CD4-positive, alpha-beta T cell treated with Interleukin-4 for 4 hours (primary cell): ENCODE data around the gene NFIX.

Experiments
- DNase-seq: peaks from one replicate; pipeline ENCODE4 v3.0.0-alpha.2; 2020

NFIX gene

DNA sequence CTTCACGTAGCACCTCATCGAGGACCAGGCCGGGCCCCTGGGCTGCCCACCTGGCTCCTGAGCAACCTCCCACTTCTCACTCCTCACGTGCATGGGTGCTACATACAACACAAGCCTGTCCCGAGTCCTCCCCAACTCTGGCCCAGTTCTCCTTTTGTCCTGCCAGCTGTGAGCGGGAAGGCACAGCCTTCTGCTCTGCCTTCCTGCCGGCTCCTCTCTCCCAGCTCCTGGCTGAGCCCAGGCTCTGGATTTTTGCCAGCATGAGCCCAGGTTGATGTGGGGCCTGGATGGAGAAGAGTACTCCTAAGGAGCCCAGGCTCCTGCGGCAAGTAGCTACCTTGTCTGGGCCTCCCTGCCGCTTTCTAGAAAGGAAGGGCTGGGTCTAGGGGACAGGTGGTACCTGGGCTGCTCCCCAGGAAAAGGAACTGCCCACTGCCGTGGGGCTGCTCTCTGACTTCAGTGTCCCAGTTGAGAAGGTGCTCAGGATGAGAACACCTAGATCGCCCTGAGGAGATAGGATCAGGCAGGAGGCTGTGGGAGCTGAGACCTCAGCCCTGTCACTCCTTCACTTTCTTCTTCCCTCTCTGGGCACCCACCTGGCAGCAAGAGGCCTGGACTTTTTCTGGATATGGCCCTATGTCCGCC lies 83.7 kb downstream of the NFIX start:
- DNase-seq = no peak

DNA sequence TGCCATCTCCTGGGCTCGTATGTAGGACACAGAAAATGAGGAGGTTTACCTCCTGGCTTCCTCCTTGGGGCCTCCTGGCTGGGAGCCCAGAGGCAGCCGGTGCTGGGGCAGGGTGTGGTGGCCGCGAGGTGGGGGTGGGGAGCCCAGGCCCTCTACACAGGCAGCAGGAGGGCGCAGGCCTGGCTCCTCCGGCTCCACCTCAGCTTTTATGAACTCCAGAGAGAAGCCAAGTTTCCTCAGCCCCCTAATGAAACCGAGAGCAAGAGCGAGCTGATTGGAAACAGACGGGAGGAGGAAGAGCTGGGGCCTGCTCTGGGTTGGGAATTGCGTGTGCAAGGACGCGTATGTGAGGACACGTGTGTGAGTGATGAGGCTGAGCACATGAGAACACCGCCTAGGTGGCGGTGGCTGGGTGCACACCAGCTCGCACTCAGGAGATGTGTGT lies 84.3 kb downstream of the NFIX start:
- no peak for DNase-seq

DNA sequence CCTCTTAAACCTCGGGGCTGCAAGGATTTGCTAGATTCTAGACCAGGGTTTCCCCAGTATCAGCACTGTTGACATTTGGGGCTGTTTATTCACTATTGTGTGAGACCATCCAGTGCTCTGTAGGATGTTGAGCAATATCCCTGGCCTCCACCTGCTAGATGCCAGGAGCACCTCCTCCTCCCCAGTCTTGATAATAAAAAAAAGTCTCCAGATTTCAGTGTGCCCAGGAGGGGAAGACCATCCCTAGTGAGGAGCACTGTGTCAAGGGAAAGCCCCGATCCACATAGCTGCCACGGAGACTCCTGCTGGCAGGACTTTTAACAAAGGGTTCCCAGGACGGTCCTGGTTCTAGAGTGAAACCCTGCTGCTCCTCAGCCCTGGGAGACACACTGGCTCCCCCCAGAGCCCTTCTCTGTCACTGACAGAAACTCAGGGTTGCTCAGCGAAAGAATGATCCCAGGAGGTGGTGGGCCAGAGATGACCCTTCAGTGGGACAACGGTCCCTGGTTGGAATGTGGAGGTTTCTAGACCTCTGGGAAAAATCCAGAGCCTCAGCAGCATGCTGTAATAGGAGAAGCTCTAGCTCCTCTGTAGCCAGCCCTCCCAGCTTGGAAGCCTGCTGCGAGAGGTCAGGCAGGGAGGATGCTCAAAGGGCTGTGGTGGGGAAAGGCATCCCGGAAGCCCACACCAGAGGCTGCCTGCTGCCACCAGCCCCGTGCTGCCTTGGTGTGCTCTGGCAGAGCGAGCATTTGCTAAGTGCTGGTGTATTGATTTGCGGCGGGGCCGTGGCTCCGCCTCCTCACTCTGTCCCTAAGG lies 87.1 kb downstream of the NFIX start:
- DNase-seq = no peak

DNA sequence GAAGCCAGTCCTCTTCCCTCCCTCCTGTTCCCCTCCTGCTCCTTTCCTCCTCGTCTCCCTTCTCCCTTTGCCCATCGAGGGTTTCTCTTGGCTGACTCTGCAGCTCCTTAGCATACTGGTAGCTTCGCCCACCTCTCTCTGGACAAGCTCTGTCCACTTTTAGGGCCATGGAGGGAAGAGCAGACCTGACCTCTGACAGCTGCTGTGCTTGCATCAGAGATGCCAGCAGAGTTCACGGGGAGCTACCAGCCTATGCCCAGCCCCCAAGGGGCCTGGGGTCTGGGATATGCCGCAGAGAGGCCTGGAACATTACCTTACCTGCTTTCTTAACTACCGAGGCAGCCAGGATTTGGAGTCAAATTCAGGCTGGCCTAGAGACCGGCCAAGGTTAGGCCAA lies 87.7 kb downstream of the NFIX start:
- no peak for DNase-seq

DNA sequence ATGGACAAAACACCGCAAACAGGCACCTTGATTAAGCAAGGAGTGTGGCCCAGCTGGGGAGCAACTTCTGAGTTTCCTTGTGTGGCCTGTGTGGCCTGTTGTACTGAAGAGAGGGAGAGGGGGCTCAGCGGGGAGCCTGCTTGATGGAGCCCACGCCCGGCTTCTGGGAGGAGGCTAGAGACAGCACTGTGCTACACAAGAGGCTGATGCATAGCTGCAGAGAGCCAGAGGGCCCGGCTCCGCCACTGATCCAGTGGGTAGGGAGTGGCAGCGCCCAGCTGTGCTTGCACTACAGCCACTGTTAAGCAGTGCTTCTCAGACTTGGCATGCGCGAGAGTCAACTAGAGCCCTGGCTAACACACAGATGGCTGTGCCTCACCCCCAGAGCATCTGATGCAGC lies 88.4 kb downstream of the NFIX start:
- DNase-seq = no peak

DNA sequence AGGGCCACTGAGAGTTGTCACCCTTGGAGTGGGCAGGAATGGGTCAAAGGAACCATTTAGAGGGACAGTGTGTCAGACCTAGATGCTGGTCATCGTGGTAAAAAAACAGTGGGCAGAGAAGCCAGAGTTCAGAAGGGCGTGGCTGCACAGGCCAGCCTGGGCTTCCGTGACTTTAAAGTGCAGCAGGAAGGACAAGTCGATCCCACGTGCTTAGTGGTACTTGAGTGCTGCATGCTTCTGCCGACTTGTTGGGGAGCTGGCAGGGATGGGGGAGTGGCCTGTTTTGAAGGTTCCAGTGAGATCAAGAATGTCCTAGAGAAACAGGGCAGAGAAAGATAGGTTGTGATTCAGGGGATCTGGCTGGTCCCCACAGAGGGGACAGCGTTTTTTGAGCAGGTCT lies 90.4 kb downstream of the NFIX start:
- DNase-seq = no peak

DNA sequence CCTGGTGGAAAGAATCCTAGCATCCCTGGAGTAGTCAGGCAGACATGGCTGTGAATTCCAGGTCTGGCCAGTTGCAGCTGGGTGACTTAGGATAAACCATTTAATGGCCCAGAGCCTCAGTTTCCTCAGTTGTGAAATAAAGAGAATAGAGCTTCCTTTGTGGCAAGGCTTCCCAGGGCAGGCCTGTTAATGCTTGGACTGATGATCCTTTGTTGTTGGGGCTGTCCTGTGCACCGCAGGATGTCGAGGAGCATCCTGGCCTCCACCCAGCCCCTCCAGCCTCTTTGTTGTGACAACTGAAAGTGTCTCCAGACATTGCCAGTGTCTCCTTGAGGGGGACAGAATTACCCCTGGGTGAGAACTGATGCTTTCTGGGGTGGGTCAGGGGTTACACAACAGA lies 91.1 kb downstream of the NFIX start:
- no peak for DNase-seq

DNA sequence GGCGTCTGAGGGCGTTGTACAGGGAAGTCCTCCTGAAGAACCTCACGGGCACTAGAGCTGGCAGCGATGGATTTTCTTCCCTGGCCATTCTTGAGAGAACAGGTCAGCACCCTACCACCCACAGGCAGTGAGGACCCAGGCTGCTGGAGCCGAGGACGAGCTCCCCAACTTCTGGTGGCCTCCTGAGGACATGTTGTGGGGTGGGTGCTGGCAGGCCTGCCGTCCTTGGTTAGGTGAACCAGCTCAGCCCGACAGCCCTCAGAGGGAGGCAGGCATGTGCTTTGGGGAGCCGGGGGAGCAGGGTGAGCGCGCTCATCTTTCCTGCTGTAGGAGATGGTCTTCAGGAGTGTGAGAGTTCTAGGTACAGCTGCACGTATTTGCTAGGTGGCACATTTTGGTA lies 92.0 kb downstream of the NFIX start:
- DNase-seq = no peak

DNA sequence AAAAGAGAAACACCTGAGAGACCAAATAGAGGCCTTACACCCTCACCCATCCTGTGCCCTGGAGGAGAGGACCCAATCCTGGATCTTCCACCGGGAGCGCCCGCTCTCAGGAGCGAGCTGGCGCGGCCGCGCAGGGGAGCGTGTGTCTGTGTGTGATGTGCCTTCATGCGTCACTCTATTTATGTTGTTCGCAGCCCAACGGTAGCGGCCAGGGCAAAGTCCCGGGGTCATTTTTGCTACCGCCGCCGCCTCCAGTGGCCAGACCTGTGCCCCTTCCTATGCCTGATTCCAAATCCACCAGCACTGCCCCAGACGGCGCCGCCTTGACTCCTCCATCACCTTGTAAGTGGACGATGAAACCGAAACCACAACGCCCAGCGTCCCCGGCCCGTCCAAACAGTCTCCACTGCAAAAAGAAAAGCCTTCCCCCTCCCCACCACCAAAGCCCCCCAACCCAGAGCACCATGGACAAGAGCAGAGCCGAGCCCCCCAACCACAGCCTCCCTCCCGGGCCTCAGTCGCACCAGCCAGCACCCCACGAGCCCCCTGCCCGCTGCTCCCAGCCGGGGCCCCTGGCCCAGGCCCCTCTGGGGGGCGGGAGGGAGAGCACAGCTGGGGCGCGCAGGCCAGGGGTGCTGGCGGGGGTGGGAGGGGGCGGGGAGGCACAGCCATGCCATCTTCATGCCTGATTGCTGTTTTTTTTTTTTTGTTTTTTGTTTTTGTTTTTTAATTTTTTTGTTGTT lies 92.7 kb downstream of the NFIX start:
- no peak for DNase-seq

DNA sequence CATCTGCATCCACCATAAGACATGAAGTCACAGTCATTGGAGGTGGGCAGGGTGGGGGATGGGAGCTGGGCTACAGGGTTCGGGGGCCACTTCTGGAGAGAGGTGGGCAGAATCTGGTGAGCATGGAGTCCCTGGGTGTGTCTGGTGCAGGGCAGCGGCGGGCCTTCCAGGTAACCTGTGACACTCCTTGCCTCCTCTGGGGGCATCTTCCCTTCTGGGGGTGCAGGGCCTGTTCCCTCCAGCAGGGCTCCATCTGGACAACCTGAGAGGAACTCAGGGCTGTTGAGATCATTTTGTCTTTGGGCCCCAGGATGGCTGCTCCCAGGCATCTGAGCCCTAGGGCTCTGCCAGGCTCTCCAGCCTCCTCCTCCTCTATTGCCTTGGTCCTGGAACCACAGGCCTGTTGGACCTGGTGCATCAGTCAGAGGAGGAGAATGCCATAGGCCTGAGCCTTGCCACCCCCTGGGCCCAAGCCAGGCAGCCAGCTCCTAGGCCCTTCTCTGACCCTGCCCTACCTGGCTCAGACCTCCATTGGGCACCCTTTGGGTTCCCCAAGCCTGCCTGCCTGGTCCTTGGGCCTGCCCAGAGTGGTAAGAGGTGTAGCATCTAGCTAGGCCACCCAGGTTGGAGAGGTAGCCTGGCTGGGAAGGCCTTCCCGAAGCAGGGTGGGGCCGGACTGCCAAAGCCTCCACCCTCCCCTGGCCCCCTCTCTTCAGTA lies 94.0 kb downstream of the NFIX start:
- DNase-seq = no peak

DNA sequence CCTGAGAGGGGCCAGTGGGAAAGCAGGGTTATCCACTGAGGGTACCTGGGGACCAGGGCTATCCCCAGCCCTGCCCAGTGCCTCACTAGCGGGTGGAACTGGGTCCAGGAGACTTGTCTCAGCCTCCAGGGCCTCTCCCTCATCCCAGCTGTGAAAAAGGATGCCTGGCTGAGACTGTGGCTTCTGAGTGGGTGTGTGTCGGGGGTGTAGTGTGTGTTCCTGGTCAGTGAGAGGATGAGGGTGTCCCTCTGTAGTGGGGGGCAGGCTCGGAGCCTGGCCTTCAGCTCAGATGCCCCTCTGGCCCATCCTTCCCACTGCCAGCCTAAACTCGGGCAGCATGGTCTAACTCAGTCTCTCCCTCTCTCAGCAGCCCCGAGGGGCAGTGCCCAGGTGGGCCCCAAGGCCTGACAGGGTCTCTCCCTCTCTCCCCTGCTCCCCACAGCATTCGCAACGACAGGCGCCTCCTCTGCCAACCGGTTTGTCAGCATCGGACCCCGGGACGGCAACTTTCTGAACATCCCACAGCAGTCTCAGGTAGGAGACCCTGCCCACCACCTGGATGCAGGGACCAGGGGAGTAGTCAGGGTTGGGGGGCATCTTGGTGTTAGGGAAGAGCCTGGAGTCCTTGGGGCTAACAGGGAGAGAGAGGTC lies 94.7 kb downstream of the NFIX start:
- no peak for DNase-seq

DNA sequence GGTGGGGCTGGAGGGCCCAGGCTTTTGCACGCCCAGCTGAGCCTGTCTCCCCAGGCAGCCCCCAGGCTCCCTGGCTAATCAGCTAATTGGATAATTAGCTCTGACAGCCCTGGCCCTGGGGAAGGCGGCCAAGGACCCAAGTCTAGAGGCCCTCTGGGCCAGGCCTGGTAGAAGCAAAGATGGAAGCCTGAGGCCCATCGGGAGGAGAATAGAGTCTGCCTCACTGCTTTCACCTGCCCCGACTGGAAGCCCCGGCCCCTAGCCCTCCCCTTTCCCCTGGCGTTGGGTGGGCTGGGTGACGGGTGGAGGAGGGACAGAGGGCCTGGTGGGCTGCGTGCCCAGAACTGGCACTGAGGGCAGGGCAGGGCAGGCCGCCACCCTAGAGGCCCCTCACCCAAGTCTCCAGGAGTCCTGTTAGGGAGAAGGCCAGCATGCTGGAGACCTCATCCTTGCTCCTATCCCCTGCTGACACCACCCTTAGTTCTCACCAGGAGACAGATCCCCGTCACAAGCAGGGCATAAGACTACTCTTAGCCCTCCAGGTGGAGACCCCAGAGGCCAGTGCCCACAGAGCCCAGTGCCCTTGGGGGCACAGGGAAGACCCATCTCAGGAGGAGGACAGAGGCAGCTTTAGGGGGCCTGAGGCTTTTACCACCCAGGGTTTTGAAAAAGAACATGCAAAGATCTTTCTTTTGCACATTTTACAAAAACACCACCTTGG lies 95.4 kb downstream of the NFIX start:
- DNase-seq = no peak

DNA sequence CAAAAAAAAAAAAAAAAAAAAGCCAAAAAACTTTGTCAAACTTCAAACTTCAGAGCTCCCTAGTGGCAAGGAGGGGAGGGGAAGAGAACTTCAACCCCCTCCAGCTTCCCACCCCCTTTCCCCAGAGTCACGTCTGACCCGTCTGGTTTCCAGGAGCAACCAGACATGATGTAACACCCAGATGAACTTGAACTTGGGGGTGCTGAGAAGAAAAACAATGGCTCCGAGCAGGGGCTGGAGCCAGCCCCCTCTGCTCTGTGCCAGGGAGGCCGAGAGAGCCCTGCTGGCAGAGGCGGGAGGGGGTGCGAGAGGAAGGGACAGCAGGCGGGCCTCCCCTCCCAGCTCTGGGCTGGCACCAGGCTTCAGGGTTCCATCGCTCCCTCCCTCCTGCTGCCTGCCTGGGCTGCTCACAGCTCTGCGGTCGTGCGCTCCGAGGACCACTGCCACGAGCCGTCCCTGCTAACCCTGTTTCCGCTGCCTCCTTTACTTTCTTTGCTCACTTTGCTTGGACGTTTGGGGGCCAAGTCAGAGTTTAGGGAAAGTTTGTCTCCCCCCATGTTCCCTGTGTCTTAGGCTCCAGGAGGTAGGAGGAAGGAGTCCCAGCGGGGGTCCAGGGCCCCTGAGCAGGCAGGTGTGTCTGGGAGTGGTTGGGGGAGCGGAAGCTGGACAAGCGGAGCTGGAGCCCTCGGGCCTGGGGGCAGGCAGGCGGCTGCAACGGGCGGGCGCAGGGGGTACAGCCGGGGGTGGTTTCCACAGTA lies 96.3 kb downstream of the NFIX start:
- DNase-seq = no peak

DNA sequence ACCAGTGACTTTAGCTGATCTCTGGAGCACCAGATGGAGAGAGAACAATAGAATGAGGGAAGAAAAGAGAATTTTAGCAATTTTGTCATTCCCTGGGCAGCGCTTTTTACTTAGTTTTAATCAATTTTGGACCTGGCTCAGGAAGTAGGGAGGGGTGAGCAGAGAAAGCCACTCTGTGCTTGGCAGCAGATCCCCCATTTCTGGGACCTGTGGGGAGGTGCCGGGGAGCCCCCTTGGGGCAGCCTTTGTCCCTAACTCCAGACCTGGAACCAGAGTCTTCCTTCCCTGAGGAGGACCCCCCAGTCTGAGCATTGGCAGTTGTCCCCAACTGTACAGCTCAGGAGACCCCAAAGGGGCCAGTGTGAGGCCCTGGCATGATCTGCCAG lies 96.9 kb downstream of the NFIX start:
- DNase-seq = no peak

DNA sequence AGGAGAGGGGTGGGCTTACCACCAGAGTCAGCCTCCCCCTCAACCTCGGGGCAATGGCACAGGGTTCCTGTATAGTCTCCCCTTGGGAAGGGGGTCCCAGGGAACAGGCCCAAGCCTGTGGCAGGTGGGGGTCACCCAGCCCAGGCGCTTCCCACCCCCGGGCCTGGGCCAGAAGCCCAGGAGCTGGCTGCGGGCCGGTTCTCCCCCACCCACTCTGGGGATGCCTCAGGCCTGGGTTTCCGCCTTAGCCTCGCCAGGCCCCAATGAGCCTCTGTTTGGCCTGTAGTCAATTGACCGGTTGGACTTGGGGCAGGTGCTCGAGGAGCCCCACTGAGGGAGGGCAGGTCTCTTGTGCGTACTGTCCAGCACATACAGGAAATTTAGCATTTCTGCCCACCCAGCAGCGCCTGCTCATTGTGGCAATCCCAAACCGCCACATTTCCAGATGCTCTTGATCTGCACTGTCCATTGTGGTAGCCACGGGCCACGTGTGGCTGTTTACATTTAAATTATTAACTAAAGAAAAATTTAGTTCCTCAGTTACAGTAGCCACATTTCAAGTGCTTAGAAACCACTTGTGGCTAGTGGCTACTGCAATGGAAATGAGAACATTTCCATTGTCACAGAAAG lies 97.4 kb downstream of the NFIX start:
- no peak for DNase-seq

DNA sequence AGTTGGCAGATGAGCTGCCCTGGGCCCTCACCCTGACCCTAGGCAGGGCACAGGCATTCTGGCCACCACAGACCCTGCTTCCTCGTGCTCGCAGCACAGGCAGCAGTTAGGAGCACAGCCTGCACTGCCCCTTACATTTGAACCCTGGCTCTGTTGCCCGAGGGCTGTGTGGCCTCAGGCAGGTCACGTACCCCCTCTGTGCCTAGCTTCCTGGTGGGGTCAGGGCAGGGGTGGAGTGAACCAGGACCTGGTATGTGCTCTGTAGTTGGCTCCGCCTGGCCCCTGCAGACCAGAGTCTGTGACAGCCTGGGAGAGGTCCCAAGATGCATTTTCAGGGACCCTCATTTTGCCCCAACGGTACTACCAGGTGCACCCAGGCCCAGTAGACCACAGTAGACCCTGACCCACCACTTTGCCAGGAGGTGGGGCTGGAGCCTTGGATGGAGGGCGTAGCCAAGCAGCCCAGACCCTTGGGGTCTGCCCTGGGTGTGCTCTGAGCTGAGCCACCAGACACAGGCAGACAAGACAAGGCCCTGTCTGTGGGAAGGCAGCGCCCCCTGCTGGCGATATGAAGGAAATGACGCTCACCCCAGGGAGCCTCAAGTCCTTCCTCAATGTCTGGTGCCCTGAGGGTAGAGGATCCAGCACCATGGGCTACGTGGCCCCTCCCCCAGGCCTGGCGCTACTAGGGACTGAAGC lies 98.3 kb downstream of the NFIX start:
- peak; percentile 79 for DNase-seq

DNA sequence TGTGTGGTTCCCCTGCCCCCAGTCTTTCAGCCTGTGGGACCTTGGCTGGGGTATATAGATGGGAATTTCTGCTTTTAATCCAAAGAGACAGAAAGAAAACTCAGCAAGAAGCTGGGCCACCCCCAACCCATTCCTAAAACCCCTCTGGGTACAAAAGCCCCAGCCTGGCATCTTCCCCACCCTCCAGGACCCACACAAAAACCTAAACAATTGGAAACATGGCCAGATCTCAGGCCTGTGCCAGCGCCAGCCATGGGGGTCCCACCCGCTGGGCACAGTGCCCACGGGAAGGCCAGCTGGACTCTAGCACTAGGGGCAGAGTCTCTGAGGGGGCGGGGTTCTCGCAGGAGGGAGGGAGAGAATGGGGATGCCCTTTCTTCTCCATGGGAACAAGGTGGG lies 98.8 kb downstream of the NFIX start:
- no peak for DNase-seq

DNA sequence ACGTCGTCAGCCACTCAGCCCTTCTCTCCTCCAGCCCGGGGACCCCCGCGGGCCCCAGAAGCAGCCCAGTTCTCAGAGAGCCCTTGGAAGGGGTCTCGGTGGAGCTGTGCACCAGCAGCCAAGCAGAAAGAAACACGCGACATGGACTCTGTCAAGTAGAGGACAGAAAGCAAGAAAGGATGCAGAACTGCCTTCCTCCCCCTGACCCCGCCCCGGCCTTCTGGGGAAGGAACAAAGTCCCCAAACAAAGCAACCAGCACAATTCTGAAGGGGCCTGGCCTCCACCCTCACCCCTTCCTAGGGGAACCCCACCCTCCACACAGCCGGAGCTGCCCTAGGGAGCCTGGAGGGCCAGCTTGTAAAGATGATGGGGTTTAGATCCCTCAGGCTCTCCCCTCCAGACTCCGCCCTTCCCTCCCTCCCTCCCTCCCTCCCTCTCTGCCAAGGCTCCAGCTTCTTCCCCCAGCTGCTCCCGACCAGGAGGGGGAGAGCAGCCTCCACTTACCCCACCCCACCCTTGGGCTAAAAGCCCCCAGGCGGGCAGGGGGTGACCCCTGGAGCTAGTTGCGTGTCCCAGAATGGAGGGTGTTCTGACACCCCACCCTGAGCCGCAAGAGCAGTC lies 99.6 kb downstream of the NFIX start:
- peak; percentile 12 for DNase-seq

DNA sequence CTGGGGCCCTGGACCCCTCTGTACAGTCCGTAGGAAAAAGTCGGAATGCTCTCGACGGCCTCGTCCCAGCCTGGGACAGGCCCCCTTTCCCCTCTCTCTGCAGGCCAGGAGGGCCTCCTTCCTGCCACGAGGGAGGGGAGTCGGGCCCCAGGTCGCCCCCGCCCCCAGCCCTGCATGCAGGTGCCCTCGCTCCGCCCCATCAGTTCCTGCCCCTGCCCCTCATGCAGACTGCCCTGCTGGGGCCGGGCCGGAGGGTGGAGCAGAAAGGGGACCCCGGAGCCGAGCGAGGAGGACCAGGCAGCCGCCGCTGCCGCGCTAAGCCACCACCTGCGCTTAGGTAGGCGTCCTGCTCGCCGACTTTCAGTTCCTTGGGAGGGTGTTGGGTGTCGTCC lies 100.1 kb downstream of the NFIX start:
- peak; percentile 3 for DNase-seq
